Caki2 (cell line): Measurements from ENCODE around the gene TOGARAM2. TPM values are rescaled to one million over a fixed set of nuclear protein-coding genes. Genes with fewer than 3 reads are reported as not detected.
"Not testable (repeated sequence)": the region's sequence is repeated elsewhere in the genome, so short reads cannot be mapped to it uniquely, and the experiment has no call there.

Source experiments
- DNase-seq: peaks from one replicate; pipeline ENCODE4 v3.0.0-alpha.2; 2015; ENCODE audit warnings: low read depth
- in situ Hi-C: cut with HindIII; loops from 2 replicates; pipeline ENCODE4 v1.10.0; 2016; ENCODE audit warnings: low sequenced_read_pairs, low pct_unique_long_range_greater_than_20kb, mixed read lengths
- total RNA-seq: library from RNA; depleted of rRNA; stranded (reverse); fragments of >200 nt; shearing (Covaris generic); gene quantifications from 2 replicates; pipeline ENCODE4 v1.2.3, GENCODE V29; 2014; ENCODE audit warnings: low replicate concordance

TOGARAM2 gene
- total RNA-seq, 1 experiment from 2014 or later, result not detected

- in situ Hi-C loops, result no loop called here
- DNase-seq, result no peak
Observed at GRCh38 chr2:28972778-28973335, 8.2 kb upstream of the TOGARAM2 start.

- in situ Hi-C loops, result no loop called here
Observed at GRCh38 chr2:28974252-28974651, 6.8 kb upstream of the TOGARAM2 start.

GRCh38 chr2:28975671-28976070, 5.4 kb upstream of the TOGARAM2 start:
- in situ Hi-C loops, result no loop called here
- no peak for DNase-seq

More at GRCh38 chr2:28974252-28974651, 6.8 kb upstream of the TOGARAM2 start:
- DNase-seq, result no peak

DNA sequence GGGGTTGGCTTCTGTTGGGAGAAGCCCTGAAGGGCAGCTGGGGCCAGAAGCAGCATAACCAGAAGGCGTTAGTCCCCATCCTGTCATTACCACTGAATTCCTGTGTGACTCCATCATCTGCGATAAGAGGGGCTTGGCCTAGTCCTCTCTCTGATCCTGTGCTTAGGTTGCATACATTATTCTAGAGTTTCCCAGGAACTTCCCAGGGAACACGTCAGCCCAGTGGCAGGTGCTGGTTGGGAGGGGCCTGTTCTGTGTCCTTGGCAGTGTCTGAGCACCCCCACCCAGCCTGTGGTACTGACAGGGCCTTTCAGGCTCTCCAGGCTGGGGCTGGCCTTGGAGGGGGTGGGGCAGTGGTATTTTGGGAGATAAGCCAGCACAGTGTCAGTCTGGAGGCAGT, 4.5 kb upstream of the TOGARAM2 start:
- DNase-seq, result peak; percentile 75
- in situ Hi-C loops, result no loop called here

DNA sequence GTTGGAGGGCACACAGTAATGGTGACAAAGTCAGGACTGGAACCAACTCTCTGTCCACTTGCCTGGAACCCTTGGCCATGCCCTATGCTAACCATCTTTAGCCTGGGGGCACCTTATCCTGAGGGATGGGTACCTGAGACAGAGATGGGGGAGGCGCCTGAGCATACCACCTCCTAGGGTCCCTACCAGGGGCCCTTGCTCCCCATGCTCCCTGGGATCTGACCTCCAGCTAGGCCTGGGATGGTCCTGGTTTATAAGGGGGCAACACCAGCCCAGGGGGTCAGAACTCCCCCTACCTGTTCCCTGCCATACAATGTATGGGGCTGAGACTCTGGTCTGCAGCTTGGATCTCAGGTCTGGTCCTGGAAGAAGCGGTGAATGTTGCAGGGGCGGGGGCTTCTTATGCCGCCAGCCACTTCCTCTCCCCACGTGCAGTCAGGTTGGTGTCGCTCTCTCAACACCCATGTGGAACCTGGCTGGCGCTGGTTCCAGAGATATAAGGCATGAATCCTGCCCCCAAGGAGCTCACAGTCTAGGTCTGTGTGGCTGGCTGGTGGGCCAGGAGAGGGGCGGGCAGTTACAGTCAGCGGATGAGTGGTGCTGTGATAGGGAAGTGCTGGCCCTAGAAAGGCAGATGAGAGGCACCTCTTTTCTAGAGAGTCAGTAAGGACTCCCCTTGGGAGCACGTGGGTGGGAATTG, 3.8 kb upstream of the TOGARAM2 start:
- in situ Hi-C loops, result no loop called here
- no peak for DNase-seq

DNA sequence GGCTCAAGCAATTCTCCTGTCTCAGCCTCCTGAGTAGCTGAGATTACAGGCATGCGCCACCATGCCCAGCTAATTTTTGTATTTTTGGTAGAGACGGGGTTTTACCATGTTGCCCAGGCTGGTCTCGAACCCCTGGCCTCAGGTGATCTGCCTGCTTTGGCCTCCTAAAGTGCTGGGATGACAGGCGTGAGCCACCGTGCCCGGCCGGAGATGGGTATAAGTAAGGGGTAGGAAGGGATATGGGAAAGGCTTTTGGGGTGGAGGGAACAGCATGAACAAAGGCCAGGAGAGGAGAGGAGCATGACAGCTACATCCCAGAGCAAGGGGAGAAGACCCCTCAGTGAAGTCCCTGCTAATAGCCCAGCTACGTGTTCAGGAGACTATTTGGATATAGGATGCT, 3.1 kb upstream of the TOGARAM2 start:
- in situ Hi-C loops, DNase-seq: not testable (repeated sequence)

- no peak for DNase-seq
- in situ Hi-C loops, result no loop called here
Observed at GRCh38 chr2:28978606-28979005, 2.5 kb upstream of the TOGARAM2 start.

DNA sequence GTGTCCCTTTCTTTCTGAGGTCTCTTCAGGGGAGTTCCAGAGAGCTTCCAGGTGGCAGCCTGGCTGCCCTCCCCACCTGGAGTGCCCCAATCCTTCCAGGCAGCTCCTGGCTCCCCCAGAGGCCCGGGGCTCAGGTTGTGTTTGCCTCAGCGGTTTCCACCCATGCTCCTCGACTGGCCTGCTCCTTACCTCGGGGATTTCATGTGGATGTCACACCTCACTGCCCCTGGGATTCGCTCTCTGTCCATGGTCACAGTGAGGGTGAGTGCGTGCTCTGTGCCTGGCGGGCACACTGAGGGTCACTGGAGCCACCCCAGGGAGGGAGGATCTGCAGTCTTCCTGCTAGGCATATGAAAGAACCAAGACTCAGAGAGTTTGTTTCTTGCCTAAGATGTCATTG, 2.1 kb upstream of the TOGARAM2 start:
- peak; percentile 68 for DNase-seq
- in situ Hi-C loops, result no loop called here

- in situ Hi-C loops, result no loop called here
Observed at GRCh38 chr2:28979576-28980366, 1.3 kb upstream of the TOGARAM2 start.

DNA sequence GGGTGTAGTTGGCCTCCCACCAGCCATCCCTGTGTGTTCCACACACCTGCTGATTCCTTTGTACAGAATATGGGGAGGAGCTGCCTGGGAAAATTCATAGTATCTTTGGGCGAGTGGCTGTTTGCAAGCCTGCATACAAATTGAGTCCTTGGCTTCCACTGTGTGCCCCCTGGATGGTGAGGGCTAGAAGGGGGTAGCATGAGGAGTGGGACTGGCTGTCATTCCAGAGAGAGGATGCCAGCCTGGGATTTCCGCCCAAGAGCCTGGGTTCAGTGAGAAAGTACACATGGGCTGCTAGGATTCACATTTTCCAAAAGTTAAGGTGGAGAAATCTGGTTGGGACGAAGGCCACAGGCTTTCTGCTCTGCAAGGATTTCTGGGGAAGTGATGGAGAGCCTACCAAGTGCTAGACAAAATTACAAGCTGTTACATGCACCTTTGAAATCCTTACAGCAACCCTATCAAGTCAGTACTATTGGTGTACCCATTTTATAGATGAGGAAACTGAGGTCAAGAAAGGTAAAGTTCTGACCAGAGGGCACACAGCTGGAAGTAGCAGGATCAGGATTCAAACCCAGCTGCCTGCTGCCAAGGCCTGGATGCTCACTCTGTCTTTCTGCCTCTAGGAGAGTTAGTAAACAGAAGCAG, 606 bp upstream of the TOGARAM2 start:
- in situ Hi-C loops, result no loop called here
- DNase-seq, result no peak

More at GRCh38 chr2:28979576-28980366, 1.3 kb upstream of the TOGARAM2 start:
- no peak for DNase-seq

- DNase-seq, result no peak
- in situ Hi-C loops, result no loop called here
Observed at GRCh38 chr2:28981620-28982376, 700 bp downstream of the TOGARAM2 start.

- DNase-seq, result no peak
- in situ Hi-C loops, result no loop called here
Observed at GRCh38 chr2:28982381-28982950, 1.4 kb downstream of the TOGARAM2 start.

- in situ Hi-C loops, result no loop called here
- no peak for DNase-seq
Observed at GRCh38 chr2:28986429-28986828, 5.3 kb downstream of the TOGARAM2 start.

- no peak for DNase-seq
- in situ Hi-C loops, result no loop called here
Observed at GRCh38 chr2:28989973-28990372, 8.9 kb downstream of the TOGARAM2 start.

DNA sequence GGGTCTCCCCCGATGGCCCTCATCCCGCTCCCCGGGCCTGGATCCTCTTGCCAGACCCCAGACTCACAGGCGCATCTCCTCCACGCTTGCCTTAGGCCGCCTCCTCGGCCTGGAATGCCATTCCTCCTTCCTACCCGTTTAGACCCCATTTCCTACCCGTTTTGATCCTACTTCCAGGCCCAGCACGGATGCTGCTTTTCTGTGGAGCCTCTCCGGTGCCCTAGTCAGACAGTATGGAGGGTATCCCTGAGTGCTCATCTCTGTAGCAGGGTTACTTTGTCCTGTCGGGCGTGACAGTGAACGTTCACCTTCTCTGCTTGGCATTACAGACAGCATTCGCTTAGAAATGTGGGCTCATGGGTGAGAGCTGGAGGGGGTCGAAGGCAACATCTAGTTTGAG, 9.3 kb downstream of the TOGARAM2 start:
- in situ Hi-C loops, result no loop called here
- no peak for DNase-seq

GRCh38 chr2:28991021-28991420, 9.9 kb downstream of the TOGARAM2 start:
- in situ Hi-C loops, result no loop called here

GRCh38 chr2:28991460-28991859, 10.4 kb downstream of the TOGARAM2 start:
- in situ Hi-C loops, result no loop called here
- no peak for DNase-seq

More at GRCh38 chr2:28991021-28991420, 9.9 kb downstream of the TOGARAM2 start:
- DNase-seq, result no peak
